NCI-H2081 (cell line): ENCODE measurements around the gene UFSP2.

Source experiments
- DNase-seq, 2 experiments: peaks; one replicate each; lab custom pipeline; 2025; lab: John Stamatoyannopoulos, UW

UFSP2 gene

GRCh38 chr4:185352741-185353140, 73.0 kb downstream of the UFSP2 start:
- no peak for DNase-seq

- DNase-seq, result no peak
These were observed 73.6 kb downstream of the UFSP2 start for GRCh38 chr4:185352202-185352601.

- DNase-seq, result no peak
These were observed 74.1 kb downstream of the UFSP2 start for GRCh38 chr4:185351691-185352090.
